GM12891 (cell line): Measurements from ENCODE around the gene GLP2R.

Source experiments
- PAX5 ChIP-seq: IDR thresholded peaks from 2 replicates; pipeline ENCODE4 v1.6.1; 2011; ENCODE audit warnings: low read length, moderate library complexity, mild to moderate bottlenecking; ENCODE audit not compliant: insufficient read depth, severe bottlenecking
- POLR2A ChIP-seq: IDR thresholded peaks from 2 replicates; pipeline ENCODE4 v1.6.1; 2011; ENCODE audit warnings: low read depth, low read length, control low read depth
- POLR2AphosphoS5 ChIP-seq: IDR thresholded peaks from 2 replicates; pipeline ENCODE4 v1.6.1; 2011; ENCODE audit warnings: low read depth, low read length, control low read depth
- SPI1 ChIP-seq: IDR thresholded peaks from 2 replicates; pipeline ENCODE4 v1.6.1; 2011; ENCODE audit warnings: low read depth, low read length, control low read depth
- TAF1 ChIP-seq: IDR thresholded peaks from 2 replicates; pipeline ENCODE4 v1.6.1; 2011; ENCODE audit warnings: low read depth, low read length, control low read depth

- no peak for TF ChIP-seq POLR2A
- TF ChIP-seq POLR2AphosphoS5 = no peak
- TF ChIP-seq SPI1 = no peak
- TF ChIP-seq TAF1 = no peak
- TF ChIP-seq PAX5 = no peak
Measured at GRCh38 chr17:9937241-9937761, 111.6 kb downstream of the GLP2R start.
